GM12892 (cell line): Measurements from ENCODE around the gene TAF8. TPM values are rescaled to one million over a fixed set of nuclear protein-coding genes. Genes with fewer than 3 reads are reported as not detected.
A peak's percentile ranks its signal among the peaks of the same experiment; 100 is the strongest.
"Not testable (repeated sequence)": the region's sequence is repeated elsewhere in the genome, so short reads cannot be mapped to it uniquely, and the experiment has no call there.

Source experiments
- DNase-seq: peaks from one replicate; pipeline ENCODE4 v3.0.0; 2011; ENCODE audit not compliant: insufficient read length
- FAIRE-seq: peaks from 2 replicates; lab custom pipeline; 2011; peaks lifted over from hg19 to GRCh38; lab: Jason Lieb, UNC
- POLR2A ChIP-seq: IDR thresholded peaks from 2 replicates; pipeline ENCODE4 v1.6.1; 2011; ENCODE audit warnings: low read depth, low read length, control low read depth
- POLR2AphosphoS5 ChIP-seq: IDR thresholded peaks from 2 replicates; pipeline ENCODE4 v1.6.1; 2011; ENCODE audit warnings: low read depth, low read length, control low read depth
- TAF1 ChIP-seq: IDR thresholded peaks from 2 replicates; pipeline ENCODE4 v1.6.1; 2011; ENCODE audit warnings: low read depth, mild to moderate bottlenecking, control low read depth, low read length, borderline replicate concordance
- polyA plus RNA-seq: library from polyadenylated mRNA; unstranded; fragments of >200 nt; gene quantifications from one replicate; pipeline ENCODE4 v1.2.1, GENCODE V29; 2012; ENCODE audit warnings: missing spikeins, inconsistent platforms; ENCODE audit not compliant: missing spikeins

Gene TAF8, protein sequence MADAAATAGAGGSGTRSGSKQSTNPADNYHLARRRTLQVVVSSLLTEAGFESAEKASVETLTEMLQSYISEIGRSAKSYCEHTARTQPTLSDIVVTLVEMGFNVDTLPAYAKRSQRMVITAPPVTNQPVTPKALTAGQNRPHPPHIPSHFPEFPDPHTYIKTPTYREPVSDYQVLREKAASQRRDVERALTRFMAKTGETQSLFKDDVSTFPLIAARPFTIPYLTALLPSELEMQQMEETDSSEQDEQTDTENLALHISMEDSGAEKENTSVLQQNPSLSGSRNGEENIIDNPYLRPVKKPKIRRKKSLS
- polyA plus RNA-seq = 11.4 TPM

DNA sequence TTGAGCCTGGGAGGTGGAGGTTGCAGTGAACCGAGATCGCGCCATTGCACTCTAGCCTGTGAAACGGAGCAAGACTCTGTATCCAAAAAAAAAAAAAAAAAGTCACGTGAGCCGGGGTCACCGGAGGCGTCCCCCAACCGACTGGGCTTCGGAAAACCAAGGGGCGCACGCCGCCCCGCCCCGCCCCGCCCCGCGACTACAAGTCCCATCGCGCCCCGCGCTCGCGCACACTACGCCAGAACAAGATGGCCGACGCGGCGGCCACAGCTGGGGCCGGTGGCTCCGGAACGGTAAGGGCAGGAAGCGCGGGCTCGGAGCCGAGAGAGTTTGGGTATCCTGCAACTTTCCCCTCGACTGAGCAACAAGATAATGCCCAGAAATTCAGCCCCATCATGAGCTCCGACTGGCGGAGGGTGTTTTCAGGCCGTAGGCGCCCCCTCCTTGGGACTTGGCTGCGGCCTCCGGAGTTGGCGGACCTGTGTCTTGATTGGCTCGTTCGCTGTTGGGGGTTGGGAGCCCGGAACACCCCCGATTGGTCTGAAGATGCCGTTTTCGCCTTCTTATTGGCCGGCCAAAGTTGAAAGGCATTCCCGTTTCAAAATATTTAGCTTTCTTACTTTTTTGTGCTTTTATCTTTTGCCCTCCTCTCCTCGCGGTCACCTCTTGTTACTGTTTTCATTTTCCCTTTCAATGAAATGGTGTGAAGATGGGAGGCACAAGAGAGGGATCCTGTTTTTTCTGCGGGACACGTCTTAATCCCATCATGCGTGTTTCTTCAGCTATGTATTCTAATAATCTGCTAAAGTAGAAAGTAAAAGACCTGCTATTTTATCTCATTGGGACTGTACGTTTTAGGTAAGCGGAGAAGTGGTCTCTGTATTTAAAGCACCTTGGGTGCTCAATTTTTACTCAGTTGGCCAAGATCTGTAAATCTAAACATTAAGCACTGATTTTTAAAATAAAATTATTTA, at the start of gene TAF8:
Gene TAF8 (plus strand): TSS at position 228 of the 971 bp plus-strand sequence. CDS start 18 bp downstream, at position 246.
- DNase-seq (peak; percentile 84), FAIRE-seq (peak; percentile 94)
- TF ChIP-seq POLR2AphosphoS5 (peak; percentile 91), TAF1 (peak; percentile 93), POLR2A (peak; percentile 100)

DNA sequence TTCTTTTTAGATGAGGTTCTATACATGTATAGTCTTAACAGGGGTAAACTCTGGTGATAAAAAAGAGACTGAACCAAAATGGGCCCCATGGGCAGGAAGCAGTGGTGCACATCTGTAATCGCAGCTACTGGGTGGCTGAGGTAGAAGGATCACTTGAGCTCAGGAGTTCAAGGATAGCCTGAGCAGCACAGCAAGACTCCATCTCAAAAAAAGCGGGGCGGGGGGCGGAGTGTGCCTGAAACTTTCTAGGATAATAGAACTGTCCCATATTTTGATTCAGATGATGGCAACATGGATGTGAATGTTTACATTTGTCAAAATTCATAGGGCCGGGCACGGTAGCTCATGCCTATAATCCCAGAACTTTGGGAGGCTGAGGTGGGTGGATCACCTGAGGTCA, 48.8 kb upstream of the TAF8 start:
- DNase-seq (no peak), FAIRE-seq (no peak)
- TF ChIP-seq POLR2AphosphoS5 (no peak), POLR2A (no peak), TAF1 (no peak)

DNA sequence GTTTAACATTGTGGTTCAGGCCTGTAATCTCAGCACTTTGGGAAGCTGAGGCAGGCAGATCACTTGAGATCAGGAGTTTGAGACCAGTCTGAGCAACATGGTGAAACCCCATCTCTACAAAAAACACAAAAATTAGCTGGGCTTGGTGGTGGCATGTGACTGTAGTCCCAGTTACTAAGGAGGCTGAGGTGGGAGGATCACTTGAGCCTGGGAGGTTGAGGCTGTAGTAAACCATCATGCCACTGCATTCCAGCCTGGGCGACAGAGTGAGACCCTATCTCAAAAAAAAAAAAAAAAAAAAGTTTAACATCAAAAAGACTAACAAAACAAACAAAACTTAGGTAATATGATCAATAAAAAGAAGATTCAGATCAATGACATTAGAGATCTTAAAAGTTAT, 46.7 kb upstream of the TAF8 start:
- DNase-seq, FAIRE-seq: not testable (repeated sequence)

DNA sequence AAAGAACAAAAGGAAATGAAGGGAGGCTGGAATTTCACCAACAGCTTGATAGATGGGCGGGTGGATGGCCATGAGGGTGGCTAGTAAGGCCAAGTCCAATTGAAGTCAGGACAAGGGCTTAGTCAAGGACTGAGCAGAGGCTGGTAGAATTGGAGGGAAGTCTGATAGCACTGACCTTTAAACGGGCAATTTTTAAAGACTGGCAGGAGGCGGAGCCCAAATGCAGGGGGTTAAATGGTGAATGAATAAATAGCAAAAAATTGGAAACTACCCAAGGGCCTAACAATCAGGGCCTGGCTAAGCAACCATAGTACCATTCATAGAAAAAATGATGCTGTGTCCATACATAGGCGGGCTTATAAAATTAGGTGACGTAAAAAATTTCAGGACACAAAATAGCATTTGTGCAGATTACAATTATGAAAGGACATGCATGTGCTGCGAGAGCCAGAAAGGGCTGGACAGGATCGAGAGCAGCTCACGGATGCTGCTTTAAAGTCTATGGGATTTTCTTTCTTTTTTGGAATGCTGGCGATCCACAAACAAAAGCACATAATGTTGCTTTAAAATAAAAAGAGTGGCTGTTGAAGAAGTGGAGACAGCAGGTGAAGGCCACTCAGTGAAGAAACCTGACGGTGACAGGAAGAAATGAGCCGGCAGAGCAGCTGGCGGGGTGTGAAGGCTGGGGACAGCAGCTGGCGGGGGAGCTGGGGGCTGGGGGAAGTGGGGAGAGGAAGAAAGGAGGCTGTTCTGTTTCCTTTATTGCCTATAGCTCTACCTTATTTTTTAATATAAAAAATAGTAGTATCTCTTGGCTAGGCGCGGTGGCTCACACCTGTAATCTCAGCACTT, 42.8 kb upstream of the TAF8 start:
- DNase-seq = no peak
- no peak for FAIRE-seq
- TF ChIP-seq TAF1 = no peak
- no peak for TF ChIP-seq POLR2A

DNA sequence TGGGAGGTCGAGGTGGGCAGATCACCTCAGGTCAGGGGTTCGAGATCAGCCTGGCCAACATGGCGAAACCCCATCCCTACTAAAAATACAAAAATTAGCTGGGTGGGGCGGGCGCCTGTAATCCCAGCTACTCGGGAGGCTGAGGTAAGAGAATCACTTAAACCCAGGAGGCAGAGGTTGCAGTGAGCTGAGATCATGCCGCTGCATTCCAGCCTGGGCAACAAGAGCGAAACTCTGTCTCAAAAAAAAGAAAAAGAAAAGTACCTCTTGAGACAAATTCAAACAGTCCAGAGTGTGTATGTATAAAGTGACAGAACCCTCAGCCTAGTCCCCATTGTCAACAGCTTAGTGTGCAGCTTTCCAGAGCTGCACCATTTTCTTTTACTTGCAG, 42.2 kb upstream of the TAF8 start:
- not testable (repeated sequence) for FAIRE-seq, DNase-seq

DNA sequence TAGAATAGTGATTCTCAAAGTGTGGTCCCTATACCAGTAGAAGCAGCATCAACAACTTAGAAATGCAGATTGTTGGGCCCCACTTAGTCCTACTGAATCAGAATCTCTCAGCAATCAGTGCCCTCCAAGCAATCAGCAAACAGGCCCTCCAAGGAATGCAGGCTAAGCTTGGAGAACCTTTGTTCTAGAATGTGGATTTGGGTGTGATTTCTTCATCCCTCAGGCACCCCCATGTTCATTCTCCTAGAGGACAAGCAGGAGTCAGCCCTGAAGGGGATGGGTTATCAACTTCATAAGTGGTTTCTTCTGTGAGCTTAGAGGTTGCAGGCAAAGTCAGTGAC, 40.5 kb upstream of the TAF8 start:
- no peak for TF ChIP-seq POLR2AphosphoS5
- no peak for TF ChIP-seq POLR2A
- TF ChIP-seq TAF1 = no peak
- DNase-seq (no peak), FAIRE-seq (peak; percentile 36)

DNA sequence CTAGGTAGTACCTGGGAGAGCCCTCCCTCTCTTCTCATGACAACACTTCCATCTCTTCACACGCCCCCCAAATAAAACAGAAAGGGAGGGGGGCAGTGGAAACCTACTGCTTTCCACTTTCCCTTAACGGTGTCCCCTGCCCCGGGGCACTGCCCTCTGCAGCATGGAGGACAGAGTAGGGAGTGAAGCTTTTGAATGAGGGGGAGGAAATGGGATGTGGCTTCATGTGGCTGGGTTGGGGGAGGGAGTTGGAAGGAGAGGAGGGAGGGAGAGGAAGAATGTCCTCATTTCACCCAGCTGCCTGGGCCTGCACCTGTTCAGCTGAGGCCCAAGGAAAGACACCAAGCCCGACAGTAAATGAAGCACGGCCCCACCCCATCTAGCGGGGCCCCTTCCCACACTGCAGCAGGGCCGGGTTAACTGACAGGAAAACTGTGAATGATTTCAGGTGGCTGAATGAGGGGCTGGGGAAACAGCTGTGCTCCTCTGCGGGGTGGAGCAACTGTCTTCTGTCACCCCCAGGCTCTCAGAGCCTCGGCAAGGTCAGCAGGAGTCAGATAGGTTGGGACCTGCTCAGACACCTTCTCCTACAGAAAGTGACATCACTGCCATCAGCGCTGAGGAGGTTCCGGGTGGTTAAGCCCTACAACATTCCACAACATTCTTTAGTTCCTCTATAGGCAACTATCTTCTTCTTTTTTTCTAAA, 40.0 kb upstream of the TAF8 start:
- FAIRE-seq (peak; percentile 89), DNase-seq (no peak)
- TF ChIP-seq POLR2A = peak; percentile 36; the same call in 1 of the 2 replicates
- 0 out of 2 replicates have a peak, but pooled peaks have one; percentile 18 for TF ChIP-seq TAF1
- no peak for TF ChIP-seq POLR2AphosphoS5

DNA sequence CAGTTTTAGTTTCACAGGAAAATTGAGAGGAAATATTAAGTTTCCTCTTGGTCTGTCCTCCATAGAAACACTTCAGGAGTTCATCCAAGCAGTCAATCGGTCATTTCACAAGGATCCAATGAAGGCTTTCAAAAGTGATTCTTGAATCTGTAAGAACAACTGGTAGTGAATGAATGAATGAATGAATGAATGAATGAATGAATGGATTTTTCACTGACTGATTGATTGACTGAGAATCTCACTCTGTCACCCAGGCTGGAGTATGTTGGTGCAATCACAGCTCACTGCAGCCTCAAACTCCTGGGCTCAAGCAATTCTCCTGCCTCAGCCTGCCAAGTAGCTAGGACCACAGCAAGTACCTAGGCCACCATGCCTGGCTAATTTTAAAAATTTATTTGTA, 39.4 kb upstream of the TAF8 start:
- TF ChIP-seq TAF1 (no peak), POLR2A (no peak), POLR2AphosphoS5 (no peak)
- no peak for DNase-seq

DNA sequence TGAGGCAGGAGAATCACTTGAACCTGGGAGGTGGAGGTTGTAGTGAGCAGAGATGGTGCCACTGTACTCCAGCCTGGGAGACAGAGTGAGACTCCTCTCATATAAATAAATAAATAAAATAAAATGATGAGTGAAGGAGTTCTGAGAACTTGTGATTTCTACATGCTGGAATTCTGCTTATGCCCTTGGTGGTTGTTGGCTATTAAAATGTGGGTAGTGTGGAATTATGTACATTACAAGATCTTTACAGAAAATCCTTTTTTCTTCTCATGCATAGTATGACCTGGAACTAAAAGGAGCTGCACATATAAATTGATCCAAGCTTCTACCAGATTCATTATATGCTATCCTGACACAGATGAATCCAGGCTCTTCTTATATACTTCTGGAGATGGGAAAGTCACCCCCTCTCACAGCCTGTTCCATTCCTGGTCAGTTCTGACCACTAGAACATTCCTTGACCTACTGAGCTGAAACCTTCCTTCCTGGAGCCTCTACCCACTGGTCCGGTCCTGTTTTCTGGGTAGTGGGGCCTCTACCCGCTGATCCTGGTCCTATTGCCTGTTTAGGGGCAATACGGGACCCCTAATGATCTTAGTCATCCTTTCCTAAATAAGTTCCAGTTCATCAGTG, 37.7 kb upstream of the TAF8 start:
- DNase-seq = no peak
- TF ChIP-seq POLR2AphosphoS5 (no peak), TAF1 (no peak), POLR2A (no peak)
- no peak for FAIRE-seq

More for the DNA sequence above, 39.4 kb upstream of the TAF8 start:
- no peak for FAIRE-seq

DNA sequence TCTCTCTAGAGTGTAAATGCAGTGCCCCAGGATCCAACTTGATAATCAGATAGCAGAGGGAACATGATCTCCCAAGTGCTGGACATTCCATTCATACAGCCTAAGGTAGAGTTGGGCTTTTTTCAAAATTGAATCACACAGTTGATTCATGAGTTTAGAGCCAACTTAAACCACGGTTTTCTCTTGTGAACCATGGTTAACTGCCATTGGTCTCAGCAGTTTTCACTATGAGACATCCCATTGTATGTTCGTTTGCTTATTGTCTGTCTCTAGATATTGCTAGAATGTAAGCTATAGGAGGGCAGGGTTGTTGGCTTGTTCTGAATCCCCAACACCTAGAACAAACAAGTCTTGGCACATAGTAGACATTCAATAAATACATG, 37.2 kb upstream of the TAF8 start:
- FAIRE-seq = no peak
- DNase-seq = no peak
- TF ChIP-seq TAF1 = no peak
- TF ChIP-seq POLR2AphosphoS5 = no peak
- no peak for TF ChIP-seq POLR2A
